NOMO-1 treated with dmso at 0.1 percent for 144 hours (cell line): ENCODE results near the gene SEC22C.

ENCODE experiments used
- DNase-seq: peaks from one replicate; lab custom pipeline; 2025; ENCODE audit not compliant: unreplicated experiment; lab: John Stamatoyannopoulos, UW

Gene SEC22C

DNA sequence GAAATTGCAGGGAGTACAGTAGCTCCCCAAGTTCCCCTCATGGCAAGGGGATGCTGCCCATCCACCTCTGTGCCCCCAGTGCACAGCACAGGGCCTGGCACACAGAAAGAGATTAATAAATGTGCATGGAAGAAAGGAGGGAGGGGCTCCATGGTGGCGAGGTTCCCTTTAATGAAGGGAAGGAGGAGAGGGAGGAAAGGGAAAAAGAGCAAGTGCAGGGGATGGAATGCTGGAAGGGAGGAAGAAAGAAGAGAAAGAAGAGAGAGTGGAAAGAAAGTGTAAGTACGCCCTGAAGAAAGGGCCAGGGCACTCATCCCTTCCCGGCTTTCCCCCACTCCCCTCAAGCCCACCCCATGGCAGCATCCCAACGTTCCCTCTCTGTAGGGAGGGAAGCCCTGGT, 80.9 kb downstream of the SEC22C start:
- DNase-seq: no peak

DNA sequence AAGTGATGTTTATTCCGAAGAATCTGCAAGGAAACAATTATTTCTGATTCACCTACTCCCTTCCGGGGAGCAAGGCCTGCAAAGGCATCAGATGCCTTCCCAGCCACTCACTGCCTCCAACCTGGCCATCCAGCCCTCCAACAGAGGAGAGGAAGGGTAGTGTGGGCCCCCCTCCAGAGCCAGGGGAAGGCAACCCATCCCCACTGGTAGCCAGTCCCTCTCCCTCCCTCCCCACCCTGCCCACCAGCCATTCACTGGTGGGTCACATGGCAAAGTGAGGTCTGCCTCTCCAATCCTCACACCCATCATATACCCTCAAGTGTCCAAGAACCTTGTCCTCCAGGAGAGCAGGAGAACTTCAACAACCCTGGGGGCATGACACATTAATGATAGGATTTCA, 81.7 kb downstream of the SEC22C start:
- DNase-seq: no peak

DNA sequence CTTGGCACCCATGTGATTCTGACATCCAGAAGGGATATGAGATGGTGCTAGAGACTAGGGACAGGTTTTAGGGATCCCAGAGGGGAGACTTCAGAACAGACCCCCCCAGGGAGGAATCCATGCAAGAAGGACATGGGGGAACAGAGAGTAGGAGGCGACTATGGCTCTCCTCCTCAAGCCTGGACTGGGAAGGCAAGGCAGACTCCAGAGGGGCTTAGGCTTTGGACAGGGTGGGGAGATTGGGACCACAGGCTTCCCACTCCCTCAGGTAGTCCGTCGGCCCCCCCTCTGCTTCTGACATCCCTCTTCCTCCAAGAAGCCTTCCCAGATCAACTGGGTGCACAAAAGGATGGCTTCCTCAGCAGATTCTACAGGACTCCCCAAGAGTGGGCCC, 82.3 kb downstream of the SEC22C start:
- DNase-seq: no peak

DNA sequence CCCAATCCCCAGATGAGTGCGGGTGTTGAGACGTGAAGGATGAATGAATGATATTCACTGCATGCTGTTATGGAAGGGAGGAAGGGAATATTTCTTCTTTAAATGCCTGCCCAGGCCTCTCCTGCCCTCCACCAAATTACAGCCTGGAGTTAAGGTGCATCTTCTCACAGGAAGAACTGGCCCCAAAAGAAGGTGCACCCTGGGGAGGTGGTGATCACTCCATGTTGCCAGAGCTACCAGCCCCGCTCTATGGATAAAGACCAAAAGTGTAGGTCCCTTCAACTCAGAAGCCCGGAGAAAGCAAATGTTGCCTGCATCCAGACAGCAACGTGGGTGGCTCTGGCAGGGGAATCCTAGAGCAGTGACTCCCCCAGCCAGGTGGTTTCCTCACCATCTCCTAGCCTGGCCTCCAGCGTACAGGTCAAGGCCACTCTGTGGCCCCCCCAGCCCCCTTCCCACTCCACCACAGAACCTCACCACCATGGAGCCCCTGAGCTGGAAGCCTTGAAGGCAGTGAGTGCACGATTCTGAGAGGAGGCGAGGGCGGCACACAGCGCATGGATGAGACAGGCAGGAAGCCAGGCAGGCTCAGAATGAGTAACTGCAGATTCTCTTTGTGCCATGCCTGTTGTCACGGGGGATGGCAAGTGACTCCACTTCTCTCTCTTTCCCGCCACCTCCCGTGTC, 82.8 kb downstream of the SEC22C start:
- no peak for DNase-seq

DNA sequence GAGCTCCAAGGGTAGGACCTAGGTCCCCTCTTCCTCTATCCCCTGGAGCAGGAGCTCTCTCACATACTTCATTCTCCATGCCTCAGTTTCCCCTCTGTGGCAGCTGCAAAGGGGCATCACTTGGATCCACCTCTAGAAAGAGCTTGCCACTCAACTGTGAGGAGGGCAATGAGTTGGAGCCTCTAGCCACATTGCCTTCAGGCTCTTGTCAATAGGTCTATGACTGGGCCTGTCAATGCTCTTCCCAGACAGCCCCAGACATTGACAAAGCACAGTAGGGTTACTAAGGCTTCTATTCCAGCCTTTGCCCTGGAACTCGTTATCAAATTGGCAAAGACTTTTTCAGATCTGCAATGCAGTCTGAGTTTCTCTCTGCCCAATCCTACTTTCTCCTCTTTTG, 83.7 kb downstream of the SEC22C start:
- no peak for DNase-seq
